HFF-Myc (cell line): ENCODE data around the gene SPTBN2.

Experiments used
- DNase-seq: peaks from one replicate; pipeline ENCODE4 v3.0.0-alpha.2; 2011; ENCODE audit warnings: low read depth; ENCODE audit errors: extremely low read depth
- H3K4me3 ChIP-seq: replicated peaks from 2 replicates; pipeline ENCODE4 v1.5.1; 2011; ENCODE audit warnings: low read depth, mild to moderate bottlenecking, control low read depth, low read length
- TF ChIP-seq, protein P1 (sequence below): IDR thresholded peaks from 2 replicates; pipeline ENCODE4 v1.5.1; 2012; ENCODE audit warnings: mild to moderate bottlenecking, low read depth, low read length, control low read depth; ENCODE audit errors: missing control alignments

Gene SPTBN2

GRCh38 chr11:66719111-66719872 lies 9.7 kb downstream of the SPTBN2 start:
- no peak overlapping the region for H3K4me3 ChIP-seq
- TF ChIP-seq, protein P1, sequence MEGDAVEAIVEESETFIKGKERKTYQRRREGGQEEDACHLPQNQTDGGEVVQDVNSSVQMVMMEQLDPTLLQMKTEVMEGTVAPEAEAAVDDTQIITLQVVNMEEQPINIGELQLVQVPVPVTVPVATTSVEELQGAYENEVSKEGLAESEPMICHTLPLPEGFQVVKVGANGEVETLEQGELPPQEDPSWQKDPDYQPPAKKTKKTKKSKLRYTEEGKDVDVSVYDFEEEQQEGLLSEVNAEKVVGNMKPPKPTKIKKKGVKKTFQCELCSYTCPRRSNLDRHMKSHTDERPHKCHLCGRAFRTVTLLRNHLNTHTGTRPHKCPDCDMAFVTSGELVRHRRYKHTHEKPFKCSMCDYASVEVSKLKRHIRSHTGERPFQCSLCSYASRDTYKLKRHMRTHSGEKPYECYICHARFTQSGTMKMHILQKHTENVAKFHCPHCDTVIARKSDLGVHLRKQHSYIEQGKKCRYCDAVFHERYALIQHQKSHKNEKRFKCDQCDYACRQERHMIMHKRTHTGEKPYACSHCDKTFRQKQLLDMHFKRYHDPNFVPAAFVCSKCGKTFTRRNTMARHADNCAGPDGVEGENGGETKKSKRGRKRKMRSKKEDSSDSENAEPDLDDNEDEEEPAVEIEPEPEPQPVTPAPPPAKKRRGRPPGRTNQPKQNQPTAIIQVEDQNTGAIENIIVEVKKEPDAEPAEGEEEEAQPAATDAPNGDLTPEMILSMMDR, result no peak
- no peak for DNase-seq

GRCh38 chr11:66718320-66718971 lies 10.6 kb downstream of the SPTBN2 start:
- no peak for DNase-seq
- TF ChIP-seq, protein P1, result no peak
- no peak overlapping the region for H3K4me3 ChIP-seq

DNA sequence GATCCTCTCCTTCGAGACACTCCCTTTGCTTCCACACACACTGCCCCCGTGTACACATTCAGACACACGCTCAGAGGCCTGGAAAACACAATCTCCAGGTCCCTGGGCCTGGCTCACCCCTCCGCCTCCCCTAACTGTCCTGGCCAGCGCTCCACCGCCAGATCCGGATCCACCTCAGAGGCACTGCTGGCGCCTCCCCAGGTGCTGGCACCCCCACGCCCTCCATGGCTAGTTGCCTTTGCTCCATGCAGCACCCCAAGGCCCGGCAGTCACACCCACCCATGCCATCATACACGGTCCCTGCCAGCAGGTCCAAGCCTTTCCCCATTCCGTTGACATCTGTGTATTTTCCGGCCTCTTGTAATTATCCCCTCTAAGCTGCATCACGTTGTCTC lies 11.1 kb downstream of the SPTBN2 start:
- TF ChIP-seq, protein P1, result no peak
- no peak overlapping the region for H3K4me3 ChIP-seq
- DNase-seq, result no peak

DNA sequence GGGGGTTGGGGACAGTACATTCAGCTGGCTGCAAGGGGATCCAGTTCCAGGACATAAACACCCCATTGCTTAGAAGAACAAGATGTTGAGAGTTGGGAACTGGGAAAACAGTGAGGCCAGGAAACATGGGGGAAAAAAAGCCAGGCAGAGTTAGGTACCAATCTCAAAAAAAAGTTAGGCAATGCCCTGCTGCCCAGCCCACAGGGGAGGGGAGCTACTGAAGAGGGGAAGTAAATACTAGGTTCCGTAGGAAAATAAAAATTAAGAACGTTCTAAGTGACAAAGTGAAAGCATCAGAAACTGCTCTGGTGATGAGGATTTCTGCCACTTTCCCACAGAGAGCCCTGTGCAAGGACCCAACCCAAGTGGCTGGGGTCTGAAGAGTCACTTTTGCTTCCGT lies 12.0 kb downstream of the SPTBN2 start:
- DNase-seq, result no peak
- no peak overlapping the region for H3K4me3 ChIP-seq
- TF ChIP-seq, protein P1, result no peak

GRCh38 chr11:66715346-66716085 lies 13.5 kb downstream of the SPTBN2 start:
- no peak overlapping the region for H3K4me3 ChIP-seq
- TF ChIP-seq, protein P1, result no peak
- DNase-seq, result no peak

- TF ChIP-seq, protein P1, result no peak
- no peak overlapping the region for H3K4me3 ChIP-seq
- DNase-seq, result no peak
Observed at GRCh38 chr11:66713746-66714480, 15.1 kb downstream of the SPTBN2 start.
